HG02571 (cell line): ENCODE data around the gene TPM4.
A peak's percentile ranks its signal among the peaks of the same experiment; 100 is the strongest.
"Not testable (repeated sequence)": the region's sequence is repeated elsewhere in the genome, so short reads cannot be mapped to it uniquely, and the experiment has no call there.

Experiments used
- ATAC-seq: cut with Tn5 transposase; IDR thresholded peaks from one replicate; pipeline ENCODE4 v1.9.1; 2021; ENCODE audit warnings: mild to moderate bottlenecking, moderate library complexity; ENCODE audit not compliant: unreplicated experiment

The TPM4 gene

DNA sequence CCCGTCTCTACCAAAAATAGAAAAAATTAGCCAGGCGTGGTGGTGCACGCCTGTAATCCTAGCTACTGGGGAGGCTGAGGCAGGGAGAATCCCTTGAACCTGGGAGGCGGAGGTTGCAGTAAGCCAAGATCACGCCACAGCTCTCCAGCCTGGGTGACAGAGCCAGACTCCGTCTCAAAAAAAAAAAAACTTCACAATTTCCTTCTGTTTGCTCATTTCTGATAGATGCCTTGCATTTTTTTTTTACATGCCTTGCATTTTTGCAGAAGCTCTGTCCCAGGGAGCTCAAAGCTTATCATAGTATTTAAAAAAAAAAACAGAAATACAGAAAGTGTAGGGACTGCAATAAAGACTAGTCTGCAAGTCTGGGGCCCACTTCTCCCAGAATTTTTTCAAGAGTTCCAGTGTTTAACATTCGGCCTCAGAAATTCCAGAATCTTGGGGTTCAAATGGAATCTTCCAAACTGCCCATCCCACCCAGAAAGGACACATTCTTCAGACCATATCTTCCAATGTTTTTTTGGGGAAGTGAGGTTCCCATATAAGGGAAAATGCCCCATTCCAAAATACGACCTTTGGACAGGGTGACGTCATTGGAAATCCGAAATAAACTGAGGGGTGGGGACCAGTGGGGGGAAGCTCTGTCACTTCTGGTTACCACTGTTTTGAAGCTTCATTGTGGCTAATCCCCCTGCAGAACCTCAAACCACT lies 18.2 kb downstream of the TPM4 start:
- ATAC-seq: no peak

DNA sequence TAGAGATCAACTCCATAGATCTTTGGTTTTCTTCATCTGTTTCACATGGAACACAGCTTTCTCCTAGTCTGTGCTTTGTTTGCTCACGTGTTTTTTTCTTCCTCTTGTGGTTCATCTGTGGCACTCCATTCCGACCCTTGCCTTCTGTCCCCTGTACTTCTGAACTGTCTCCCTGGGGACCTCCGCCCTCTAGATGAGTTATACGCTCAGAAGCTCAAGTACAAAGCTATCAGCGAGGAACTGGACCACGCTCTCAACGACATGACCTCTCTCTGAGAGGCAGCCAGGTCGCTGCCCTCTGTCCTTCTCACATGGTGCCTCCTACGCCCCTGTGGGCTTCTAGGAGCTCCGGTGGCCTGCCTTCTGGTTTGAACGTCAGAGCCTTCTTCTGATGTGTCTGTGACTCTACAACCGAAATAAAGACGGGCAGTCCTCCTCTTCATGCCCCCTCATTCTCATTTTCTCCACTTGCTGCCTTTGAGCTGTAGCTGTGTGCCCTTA lies 18.8 kb downstream of the TPM4 start:
- ATAC-seq: no peak

DNA sequence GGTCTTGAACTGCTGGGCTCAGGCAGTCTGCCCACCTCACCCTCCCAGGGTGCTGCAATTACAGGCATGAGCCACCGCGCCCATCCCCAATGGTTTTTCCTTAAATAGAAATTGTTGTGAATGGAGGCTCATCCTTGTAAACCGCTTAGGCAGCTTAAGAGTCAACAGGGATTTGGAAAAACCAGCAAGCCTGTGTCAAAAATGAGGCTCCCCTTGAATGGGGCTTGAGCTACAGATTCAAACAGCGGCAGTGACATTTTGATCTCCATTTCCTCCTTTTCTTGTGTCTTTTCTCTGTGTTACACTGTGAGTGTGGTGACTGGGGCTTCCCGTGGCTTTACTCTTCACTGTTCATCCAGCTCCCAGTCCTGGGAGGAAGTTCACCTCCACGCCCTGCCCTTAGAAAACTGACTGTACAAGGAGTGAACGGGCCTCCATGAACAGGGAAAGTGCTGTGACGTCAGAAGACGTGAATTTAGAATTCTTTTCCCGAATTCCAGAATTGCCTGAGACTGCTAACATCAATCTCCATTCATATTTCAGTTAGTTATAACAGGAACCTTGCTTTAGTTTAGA lies 20.1 kb downstream of the TPM4 start:
- ATAC-seq: no peak

DNA sequence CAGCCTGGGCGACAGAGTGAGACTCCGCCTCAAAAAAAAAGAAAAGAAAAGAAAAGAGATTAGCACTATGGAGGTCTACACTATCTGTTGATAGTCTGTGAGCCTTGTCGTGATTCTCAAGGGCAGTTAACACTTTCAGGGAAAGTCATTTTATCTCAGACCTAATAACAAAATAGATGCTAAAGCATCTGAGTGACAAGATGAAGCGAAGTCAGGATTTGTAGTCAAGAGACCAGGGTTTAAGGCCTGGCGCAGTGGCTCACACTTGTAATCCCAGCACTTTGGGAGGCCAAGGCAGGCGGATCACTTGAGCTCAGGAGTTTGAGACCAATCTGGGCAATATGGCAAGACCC lies 22.1 kb downstream of the TPM4 start:
- ATAC-seq: no peak

DNA sequence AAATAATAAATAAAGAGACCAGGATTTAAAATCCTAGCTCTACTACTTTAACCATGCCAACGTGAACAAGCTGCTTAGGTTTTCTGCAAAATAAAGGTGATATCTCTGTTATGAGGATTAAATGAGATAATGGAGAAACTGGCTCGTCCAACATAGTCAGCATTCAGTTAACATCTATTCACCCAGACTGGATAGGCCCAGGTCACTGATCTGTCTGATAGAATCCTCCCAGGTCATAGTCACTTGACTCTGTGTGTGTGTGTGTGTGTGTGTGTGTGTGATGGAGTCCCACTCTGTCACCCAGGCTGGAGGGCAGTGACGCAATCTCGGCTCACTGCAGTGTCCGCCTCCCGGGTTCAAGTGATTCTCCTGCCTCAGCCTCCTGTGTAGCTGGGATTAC lies 22.5 kb downstream of the TPM4 start:
- ATAC-seq: no peak

DNA sequence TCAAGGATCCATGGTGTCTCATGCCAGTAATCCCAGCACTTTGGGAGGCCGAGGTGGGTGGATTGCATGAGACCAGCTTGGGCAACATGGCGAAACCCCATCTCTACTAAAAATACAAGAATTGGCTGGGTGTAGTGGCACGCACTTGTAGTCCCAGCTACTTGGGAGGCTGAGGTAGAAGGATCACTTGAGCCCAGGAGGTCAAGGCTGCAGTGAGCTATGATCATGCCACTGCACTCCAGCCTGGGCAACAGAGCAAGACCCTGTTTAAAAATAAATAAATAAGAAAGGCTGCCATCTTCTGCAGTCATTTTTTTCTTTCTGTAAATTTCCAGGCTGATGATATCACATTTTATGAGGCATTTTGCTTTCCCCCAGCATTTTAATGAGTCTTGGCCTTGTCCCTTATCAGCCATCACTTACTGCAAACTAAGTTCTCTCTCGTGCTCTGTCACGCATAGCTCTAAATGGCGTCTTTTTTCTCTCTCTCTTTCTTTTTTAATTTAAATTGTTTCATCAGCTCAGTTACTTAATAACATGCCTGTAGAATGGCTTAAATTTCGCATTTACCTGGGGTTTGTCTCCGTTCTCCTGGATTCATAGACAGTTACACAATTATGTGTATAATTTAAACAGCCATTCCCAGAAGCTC lies 23.1 kb downstream of the TPM4 start:
- not testable (repeated sequence) for ATAC-seq

DNA sequence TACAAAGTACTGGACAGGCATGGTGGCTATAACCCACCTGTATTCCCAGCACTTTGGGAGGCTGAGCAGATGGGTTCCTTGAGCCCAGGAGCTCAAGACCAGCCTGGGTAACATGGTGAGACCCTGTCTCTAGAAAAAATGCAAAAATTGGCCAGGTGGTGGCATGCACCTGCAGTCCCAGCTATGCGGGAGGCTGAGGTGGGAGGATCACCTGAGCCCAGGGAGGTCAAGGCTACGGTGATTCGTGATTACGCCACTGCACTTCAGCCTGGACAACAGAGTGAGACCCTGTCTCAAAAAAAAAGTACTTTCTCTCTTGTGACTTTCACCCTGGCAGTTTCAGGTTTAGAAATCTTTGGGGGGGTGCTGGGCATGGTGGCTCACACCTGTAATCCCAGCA lies 24.2 kb downstream of the TPM4 start:
- ATAC-seq: no peak

DNA sequence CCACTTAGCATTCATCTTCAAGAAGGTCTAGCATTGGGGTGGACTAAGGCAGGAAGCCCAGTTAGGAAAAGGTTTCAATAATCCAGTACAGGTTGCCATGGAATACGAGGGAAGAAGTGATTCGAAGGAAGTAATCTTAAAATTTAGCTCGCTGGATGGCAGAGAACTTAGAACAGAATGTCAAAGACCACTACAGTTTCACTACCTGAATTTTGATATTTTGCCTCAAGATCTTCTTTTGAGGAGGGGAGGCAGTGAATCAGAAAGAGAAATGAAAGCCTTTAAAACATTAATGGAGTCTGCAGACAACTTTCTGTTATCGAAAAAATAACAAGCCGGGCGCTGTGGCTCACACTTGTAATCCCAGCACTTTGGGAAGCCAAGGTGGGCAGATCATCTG lies 28.4 kb downstream of the TPM4 start:
- no peak for ATAC-seq

DNA sequence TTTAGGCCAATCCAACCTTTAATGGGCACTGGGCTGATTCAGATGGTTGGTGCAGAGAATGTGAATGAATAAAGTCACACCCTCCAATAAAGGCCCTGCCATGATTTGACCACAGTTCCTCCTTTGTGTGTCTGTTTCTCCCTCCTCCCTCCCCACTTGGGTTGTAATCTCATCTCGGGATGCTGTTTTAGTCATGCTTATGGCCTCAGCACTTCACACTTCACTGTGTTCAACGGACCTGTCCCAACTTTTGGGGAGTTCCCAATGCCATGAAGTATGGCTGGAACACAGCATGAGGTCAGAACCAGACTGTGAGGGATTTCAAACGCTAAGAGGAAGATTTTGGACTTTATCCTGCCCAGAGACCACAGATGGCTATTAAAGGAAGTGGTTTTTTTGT lies 29.8 kb downstream of the TPM4 start:
- no peak for ATAC-seq

DNA sequence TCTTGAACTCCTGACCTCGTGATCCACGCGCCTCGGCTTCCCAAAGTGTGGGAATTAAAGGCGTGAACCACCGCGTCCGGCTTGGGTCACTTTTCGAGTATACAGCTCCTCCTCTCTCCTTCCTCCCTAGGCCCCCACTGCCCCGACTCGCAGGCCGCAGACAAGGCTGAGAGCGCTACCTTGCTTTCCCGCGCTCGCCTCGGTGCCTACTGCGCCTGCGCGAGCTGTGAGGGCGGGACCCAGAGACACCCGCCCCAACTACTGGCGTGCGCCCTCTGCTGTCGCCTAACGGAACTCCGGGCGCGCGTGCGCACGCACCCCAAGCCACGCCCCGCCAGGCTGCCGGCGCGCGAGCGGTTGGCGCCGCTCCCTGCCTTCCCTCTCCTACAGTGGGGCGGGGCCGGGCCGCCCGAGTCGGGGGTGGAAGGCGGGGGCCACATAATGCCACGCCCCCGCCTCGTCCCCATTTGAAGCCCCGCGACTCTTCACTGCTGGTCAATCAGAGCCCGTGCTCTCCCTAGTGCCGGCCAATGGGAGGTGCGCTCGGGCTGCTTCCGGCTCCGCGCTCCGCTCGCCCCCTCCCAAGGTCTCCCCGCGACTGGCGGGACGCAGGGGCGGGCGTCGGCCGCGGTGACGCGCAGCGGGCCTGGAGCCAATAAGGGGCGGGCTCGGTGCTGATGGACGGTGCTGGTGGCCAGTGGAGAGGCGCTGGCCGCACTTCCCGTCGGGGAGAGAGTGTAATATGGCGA lies 35.0 kb downstream of the TPM4 start, which contains the start of gene RAB8A:
Gene RAB8A, plus strand, starts transcription at position 730 of the 749 bp plus-strand sequence. Its CDS starts 13 bp downstream, at position 743.
- peak; percentile 89 for ATAC-seq

DNA sequence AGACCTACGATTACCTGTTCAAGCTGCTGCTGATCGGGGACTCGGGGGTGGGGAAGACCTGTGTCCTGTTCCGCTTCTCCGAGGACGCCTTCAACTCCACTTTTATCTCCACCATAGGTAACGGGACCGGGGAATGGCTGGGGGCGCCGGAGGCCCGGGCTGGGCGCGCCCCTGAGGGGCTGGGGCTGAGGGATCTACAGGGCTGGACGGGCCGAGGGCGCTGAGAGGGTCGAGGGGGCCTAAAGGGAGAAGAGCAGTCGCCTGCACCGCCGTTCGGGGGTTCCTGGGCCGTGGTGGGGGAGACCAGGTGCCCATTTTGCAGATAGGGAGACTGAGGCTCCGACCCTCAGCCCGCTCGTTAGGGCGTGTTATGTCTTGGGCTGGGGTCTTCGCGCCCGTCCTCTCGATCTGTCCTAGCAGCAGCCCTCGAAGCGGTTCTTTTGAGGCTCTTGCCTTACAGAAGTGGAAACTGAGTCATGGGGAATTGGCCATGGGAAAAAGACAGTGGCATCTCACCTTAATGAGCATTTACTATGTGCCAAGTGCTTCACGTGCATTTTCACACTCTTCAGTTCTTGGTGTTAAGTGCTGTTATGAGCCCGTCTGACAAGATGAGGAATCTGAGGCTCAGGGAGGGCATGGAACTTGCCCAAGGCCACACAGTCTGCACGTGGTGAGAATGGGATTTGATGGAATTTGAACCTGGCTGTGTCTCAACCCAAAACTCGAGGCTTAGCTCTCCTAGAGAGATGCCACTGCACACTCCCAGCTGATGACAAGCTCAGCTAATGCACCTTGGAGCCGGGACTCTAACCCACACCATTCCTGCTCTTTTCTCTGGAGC lies 35.8 kb downstream of the TPM4 start:
- ATAC-seq: no peak

DNA sequence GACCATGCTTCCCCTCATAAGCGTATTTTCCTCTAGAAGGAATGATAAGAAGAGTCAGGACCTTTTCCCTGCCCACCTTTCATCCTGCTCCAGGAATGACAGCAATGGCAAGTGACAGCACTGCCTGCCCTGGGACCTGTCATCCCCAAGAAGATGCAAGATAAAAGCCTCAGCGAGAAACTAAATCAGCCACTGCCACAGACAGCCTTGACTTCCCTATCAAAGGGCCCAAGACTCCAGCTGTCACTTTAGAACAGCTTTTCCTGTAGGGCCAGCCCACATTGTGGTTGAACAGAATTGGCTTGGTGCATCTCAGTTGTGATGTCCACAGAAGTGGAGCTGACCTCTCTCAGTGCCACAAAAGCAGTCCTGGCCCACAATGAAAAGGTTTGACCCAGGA lies 36.5 kb downstream of the TPM4 start:
- ATAC-seq: no peak

DNA sequence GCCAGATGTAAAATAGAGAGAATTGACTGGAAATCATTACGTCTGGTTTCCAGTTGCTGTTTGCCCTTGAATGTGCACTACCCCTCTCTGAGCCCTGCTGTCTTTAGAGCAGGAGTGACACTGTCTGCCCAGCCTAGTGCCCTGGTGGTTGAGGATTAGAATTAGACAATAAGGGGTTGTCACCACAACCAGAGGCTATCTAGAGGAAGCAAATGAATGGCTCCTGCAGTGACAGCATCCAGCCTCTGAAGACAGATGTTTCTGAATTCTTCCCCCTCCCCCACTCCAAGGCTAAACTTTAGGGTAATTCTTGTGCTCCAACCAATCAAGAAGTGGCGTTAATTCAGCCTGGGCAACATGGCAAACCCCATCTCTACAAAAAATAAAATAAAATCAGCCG lies 37.4 kb downstream of the TPM4 start:
- no peak for ATAC-seq

DNA sequence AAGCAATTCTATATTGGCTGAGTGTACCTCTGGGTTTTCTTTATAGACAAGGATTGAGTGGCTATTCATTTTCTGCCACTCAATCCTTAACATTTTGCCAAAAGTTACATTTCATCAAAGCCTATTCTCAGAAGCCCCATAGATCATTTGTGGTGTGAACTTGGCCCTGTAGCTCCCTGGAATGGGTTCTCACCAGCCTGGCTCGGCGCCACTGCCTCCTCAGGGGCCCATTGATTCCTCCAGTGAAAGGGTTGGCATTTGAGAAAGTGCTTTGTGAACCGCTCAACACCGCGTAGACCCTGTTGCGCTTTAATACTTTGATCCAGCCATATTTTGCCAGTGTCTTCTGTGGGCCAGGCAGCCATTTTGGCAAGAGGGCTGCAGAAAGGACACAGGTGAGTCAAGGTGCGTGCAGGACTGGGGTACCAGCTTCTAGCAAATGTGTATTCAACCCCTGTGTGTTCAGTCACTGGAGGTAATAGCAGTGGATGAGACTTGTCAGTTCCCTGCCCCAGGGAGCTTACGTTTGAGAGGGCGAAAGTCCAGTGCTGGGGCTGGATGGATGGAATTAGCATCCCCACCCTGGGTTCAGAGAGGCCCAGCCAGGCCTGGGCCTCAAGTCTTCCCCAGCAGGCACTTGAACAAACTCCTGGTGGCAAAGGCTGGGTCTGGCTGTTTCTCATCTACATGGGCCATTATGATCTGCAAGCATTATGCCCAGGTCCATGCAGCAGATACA lies 39.2 kb downstream of the TPM4 start:
- ATAC-seq: no peak

DNA sequence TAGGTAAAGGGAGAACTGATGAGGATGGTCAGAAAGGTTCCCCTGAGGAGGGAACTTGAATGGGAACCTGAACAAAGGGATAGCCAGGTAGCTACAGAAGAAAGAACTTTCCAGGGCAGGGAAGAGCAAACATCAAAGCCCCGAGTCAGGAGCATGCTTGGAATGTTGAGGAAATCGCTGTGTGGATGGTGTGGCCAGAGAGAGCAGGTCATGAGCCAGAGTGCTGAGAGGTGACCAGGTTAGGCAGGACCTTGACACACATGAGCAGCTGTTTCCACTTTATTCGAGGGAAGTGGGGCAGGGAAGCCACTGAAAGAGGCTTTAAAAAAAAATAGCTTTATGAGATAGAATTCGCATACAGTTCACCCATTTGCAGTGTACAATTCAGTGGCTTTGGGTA lies 39.8 kb downstream of the TPM4 start:
- no peak for ATAC-seq

DNA sequence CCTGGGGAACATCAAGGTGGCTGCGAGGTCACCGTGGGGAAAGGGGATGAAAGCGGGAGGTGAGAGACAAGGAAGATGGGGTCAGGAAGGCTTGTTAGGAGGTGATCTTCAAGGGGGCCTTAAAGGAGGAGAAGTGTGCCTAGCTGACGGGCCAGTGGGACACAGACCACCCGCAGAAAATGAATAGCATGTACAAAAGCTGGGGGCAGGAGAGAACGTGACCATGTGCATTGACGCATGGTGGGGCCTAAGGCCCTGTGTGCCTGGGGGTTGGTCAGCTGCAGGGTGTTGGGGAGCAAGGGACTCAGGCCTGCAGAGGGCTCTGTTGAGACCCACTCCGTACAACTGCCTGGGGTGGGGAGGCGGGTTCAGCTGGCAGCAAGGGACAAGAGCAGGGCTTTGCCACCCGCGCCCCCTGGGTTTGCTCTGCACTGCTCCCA lies 41.3 kb downstream of the TPM4 start:
- ATAC-seq: no peak

DNA sequence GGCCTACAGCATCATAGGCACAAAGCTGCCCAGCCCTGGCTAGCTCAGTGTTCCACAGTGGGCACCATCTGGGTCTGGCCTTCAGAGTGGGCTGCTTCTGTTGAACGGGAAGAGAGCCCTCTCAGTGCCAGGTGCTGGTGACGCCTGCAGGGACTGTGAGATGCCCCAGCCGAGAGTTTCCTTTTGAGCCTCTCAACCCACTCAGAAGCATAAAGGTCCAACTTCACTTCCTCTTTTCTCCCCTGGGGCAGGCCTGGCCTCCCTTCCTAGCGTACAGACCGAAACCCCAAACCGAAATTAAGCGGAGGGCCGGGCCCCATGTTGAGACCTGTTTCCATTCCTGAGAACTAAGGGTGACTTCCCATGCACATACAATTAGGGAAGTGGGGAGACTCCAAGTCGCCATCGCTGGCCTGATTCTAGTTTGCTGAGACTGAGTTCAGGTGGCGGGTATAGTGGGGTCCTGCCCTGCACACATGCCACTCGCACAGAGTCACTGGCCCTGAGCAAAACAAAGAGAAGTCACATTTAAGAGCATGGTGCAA lies 42.3 kb downstream of the TPM4 start:
- ATAC-seq: peak; percentile 75

DNA sequence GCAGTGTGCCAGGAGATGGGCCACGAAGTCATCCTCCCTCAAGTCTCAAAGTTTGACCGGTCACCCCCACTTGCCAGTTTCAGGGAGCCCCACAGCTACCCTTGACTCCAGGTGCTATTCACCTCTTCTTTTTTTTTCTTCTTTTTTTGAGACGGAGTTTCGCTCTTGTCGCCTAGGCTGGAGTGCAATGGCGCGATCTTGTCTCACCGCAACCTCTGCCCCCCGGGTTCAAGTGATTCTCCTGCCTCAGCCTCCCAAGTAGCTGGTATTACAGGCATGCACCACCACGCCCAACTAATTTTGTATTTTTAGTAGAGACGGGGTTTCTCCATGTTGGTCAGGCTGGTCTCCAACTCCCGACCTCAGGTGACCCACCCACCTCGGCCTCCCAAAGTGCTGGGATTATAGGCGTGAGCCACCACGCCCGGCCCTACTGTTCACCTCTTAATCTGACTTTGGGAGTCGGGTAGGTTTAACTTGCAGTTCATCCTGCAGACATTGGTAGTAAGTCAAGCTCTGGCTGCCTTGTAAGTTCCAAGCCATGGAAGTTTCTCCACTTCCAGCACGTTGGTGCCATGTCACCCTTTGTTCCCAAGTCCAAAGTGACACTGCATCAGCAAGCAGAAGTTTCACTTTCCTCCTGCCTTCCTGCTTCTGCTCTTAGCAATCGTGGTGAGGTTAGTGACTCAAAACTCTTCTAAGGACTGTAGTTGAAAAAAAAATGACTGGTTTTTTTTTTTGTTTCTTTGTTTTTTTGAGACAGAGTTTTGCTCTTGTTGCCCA lies 43.0 kb downstream of the TPM4 start:
- ATAC-seq: not testable (repeated sequence)

DNA sequence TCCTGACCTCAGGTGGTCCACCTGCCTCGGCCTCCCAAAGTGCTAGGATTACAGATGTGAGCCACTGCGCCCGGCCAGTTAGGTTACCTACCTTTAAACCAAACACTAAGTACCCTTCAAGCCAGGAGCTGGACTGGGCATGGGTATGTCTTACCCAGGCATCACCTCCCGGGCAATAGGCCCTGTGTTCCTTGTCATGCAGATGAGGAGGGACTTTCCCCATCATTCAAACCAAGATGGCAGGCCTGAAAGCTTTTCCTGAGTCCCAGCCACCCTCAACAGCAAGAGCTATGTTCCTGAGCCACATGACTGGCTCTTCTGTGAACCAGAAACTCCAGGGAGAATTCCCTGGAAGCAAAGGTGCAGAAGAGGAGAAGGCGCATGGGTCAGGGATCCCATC lies 44.8 kb downstream of the TPM4 start:
- ATAC-seq: no peak
